GM12872 (cell line): ENCODE data around the gene UNC93A.

Source experiments
- CTCF ChIP-seq: IDR thresholded peaks from 3 replicates; pipeline ENCODE4 v1.5.1; 2011; ENCODE audit warnings: low read depth, mild to moderate bottlenecking, low read length, moderate library complexity; ENCODE audit not compliant: insufficient read depth

The UNC93A gene

GRCh38 chr6:167300902-167301777 lies 10.0 kb downstream of the UNC93A start:
- TF ChIP-seq CTCF: no peak

- no peak for TF ChIP-seq CTCF
These were observed 11.0 kb downstream of the UNC93A start for GRCh38 chr6:167302074-167302473.

GRCh38 chr6:167302796-167303195 lies 11.7 kb downstream of the UNC93A start:
- TF ChIP-seq CTCF: no peak

GRCh38 chr6:167303675-167304625 lies 12.8 kb downstream of the UNC93A start:
- no peak for TF ChIP-seq CTCF

GRCh38 chr6:167304912-167305311 lies 13.8 kb downstream of the UNC93A start:
- no peak for TF ChIP-seq CTCF

GRCh38 chr6:167305796-167306195 lies 14.7 kb downstream of the UNC93A start:
- TF ChIP-seq CTCF: no peak

- TF ChIP-seq CTCF: no peak
These were observed 15.4 kb downstream of the UNC93A start for GRCh38 chr6:167306401-167306998.
